GM23338 (cell line): ENCODE results near the gene PCGF3. TPM values are rescaled to one million over a fixed set of nuclear protein-coding genes. Genes with fewer than 3 reads are reported as not detected.
A peak's percentile ranks its signal among the peaks of the same experiment; 100 is the strongest.

ENCODE experiments used
- ATAC-seq: fragments of 200-7000 bp; cut with Tn5 transposase; 3 replicates; pipeline ENCODE4 v1.9.1; 2020
- DNase-seq: peaks from one replicate; pipeline ENCODE4 v3.0.0-alpha.2; 2015; ENCODE audit warnings: low spot score
- H2AFZ ChIP-seq: fragments of 200-600 bp; sonication (generic); 2 replicates; pipeline ENCODE4 v1.8.0; 2016; ENCODE audit warnings: antibody characterized with exemption, mild to moderate bottlenecking, moderate library complexity
- H3F3A ChIP-seq: fragments of 200-600 bp; sonication (generic); replicated peaks from 2 replicates; pipeline ENCODE4 v1.8.0; 2017; ENCODE audit warnings: antibody characterized with exemption, mixed run types, low read depth
- H3K27ac ChIP-seq: fragments of 200-600 bp; sonication (generic); 2 replicates; pipeline ENCODE4 v1.6.1; 2016; ENCODE audit warnings: low read depth
- H3K27me3 ChIP-seq: fragments of 200-600 bp; sonication (generic); 2 replicates; pipeline ENCODE4 v1.8.0; 2016; ENCODE audit warnings: mild to moderate bottlenecking, mixed run types, moderate library complexity; ENCODE audit not compliant: insufficient read depth
- H3K36me3 ChIP-seq: fragments of 200-600 bp; sonication (generic); 2 replicates; pipeline ENCODE4 v1.8.0; 2016; ENCODE audit warnings: mild to moderate bottlenecking; ENCODE audit not compliant: insufficient read depth
- H3K4me1 ChIP-seq: fragments of 200-600 bp; sonication (generic); 2 replicates; pipeline ENCODE4 v1.8.0; 2016; ENCODE audit warnings: mild to moderate bottlenecking, moderate library complexity; ENCODE audit not compliant: insufficient read depth
- H3K4me2 ChIP-seq: fragments of 200-600 bp; sonication (generic); 2 replicates; pipeline ENCODE4 v1.7.1; 2017; ENCODE audit warnings: mixed run types
- H3K4me3 ChIP-seq: fragments of 200-600 bp; sonication (generic); 2 replicates; pipeline ENCODE4 v1.6.1; 2016; ENCODE audit warnings: mixed run types
- H3K79me2 ChIP-seq: fragments of 200-600 bp; sonication (generic); replicated peaks from 2 replicates; pipeline ENCODE4 v1.8.0; 2017; ENCODE audit warnings: mild to moderate bottlenecking; ENCODE audit not compliant: insufficient read depth
- H3K9me2 ChIP-seq: fragments of 200-600 bp; sonication (generic); 2 replicates; pipeline ENCODE4 v1.8.0; 2017; ENCODE audit not compliant: insufficient read depth
- H4K20me1 ChIP-seq: fragments of 200-600 bp; sonication (generic); replicated peaks from 2 replicates; pipeline ENCODE4 v1.8.0; 2017; ENCODE audit warnings: mild to moderate bottlenecking; ENCODE audit not compliant: insufficient read depth
- H3K27ac Mint-ChIP-seq: 2 replicates; pipeline ENCODE4 v1.8.0; 2020; ENCODE audit warnings: inconsistent platforms, mild to moderate bottlenecking, moderate library complexity, mixed read lengths
- H3K27me3 Mint-ChIP-seq: 3 replicates; pipeline ENCODE4 v1.8.0; 2022; ENCODE audit warnings: low read depth, mild to moderate bottlenecking, moderate library complexity, mixed read lengths, inconsistent platforms; ENCODE audit not compliant: insufficient read depth, poor library complexity
- H3K36me3 Mint-ChIP-seq: 3 replicates; pipeline ENCODE4 v1.8.0; 2021; ENCODE audit warnings: low read depth, mild to moderate bottlenecking, inconsistent platforms, moderate library complexity, mixed read lengths
- H3K4me1 Mint-ChIP-seq: 3 replicates; pipeline ENCODE4 v1.8.0; 2020; ENCODE audit warnings: mild to moderate bottlenecking, inconsistent platforms, mixed read lengths
- H3K4me3 Mint-ChIP-seq: 3 replicates; pipeline ENCODE4 v1.8.0; 2021; ENCODE audit warnings: moderate library complexity, mild to moderate bottlenecking, inconsistent platforms, mixed read lengths
- H3K9me3 Mint-ChIP-seq: 3 replicates; pipeline ENCODE4 v1.8.0; 2020; ENCODE audit warnings: moderate library complexity, mild to moderate bottlenecking, inconsistent platforms, mixed read lengths
- CREB1 ChIP-seq: fragments of 250-450 bp; sonication (Bioruptor Pico); IDR thresholded peaks from 2 replicates; pipeline ENCODE4 v1.5.0; 2020; ENCODE audit warnings: low read depth, mild to moderate bottlenecking, moderate library complexity
- EZH2 ChIP-seq: fragments of 200-600 bp; sonication (generic); IDR thresholded peaks from one replicate; pipeline ENCODE4 v1.8.0; 2017; ENCODE audit warnings: antibody characterized with exemption, mild to moderate bottlenecking, low read depth; ENCODE audit not compliant: unreplicated experiment
- EZH2phosphoT487 ChIP-seq: fragments of 200-600 bp; sonication (generic); IDR thresholded peaks from one replicate; pipeline ENCODE4 v1.8.1; 2018; ENCODE audit warnings: antibody characterized with exemption; ENCODE audit not compliant: unreplicated experiment
- NANOG ChIP-seq: IDR thresholded peaks from 2 replicates; pipeline ENCODE4 v1.6.1; 2016; ENCODE audit warnings: antibody characterized with exemption, borderline replicate concordance
- POLR2AphosphoS5 ChIP-seq: IDR thresholded peaks from 2 replicates; pipeline ENCODE4 v1.6.1; 2016; ENCODE audit warnings: antibody characterized with exemption, low read depth
- STAT1 ChIP-seq: IDR thresholded peaks from one replicate; pipeline ENCODE4 v1.6.1; 2016; ENCODE audit warnings: antibody characterized with exemption; ENCODE audit not compliant: unreplicated experiment
- ZNF114 ChIP-seq: fragments of 250-450 bp; sonication (Bioruptor Pico); IDR thresholded peaks from 2 replicates; pipeline ENCODE4 v1.5.0; 2020; ENCODE audit warnings: mild to moderate bottlenecking, moderate library complexity
- polyA plus RNA-seq: library from polyadenylated mRNA; unstranded; fragments of >200 nt; fragmentation: Nextera tagmentation; extraction: Ambion mirVana; gene quantifications from 2 replicates; pipeline ENCODE4 v1.2.1, GENCODE V29; 2016
- total RNA-seq: library from RNA; depleted of rRNA; stranded (reverse); fragments of >200 nt; shearing (Covaris generic); gene quantifications from 2 replicates; pipeline ENCODE4 v1.2.3, GENCODE V29; 2014
- TF ChIP-seq, protein P1 (sequence below), 2 experiments: fragments of 200-600 bp in 1 of 2; sonication (generic) in 1 of 2; conservative IDR thresholded peaks; 2 replicates each; pipeline versions ENCODE4 v1.5.1 to v1.6.1; 2016 to 2017; ENCODE audit warnings: antibody characterized with exemption in 2 of 2, low read depth in 2 of 2, mild to moderate bottlenecking in 2 of 2, moderate library complexity in 1 of 2
- TF ChIP-seq, protein P2 (sequence below): IDR thresholded peaks from 2 replicates; pipeline ENCODE4 v1.6.1; 2016; ENCODE audit warnings: antibody characterized with exemption
- TF ChIP-seq, protein P3 (sequence below): IDR thresholded peaks from one replicate; pipeline ENCODE4 v1.6.1; 2018; ENCODE audit warnings: antibody characterized with exemption; ENCODE audit not compliant: unreplicated experiment

The PCGF3 gene
- total and polyA plus RNA-seq, 2 experiments from 2014 or later: 33.1 to 49.0 TPM

DNA sequence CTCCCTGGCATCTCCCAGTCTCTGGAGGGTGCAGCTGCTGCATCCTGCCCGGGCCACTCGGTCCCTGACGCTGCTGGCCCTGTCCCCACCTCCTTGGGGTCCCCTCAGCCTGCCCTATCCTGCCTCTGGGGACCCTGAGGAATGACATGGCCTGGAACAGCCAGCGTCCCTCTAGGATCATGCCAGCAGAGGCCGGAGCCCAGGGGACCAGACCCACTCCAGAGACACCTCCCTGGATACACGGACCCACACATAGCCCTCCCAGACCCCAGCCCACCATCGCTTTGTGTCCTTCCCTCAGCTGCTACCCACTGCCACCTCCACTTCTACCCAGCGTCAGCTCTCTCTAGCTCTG lies 84.8 kb downstream of the PCGF3 start:
- no peaks in the 10 kb centered on the region; the same call in 2 of the 3 replicates for H3K36me3 Mint-ChIP-seq
- H2AFZ ChIP-seq: no peak overlapping the region

DNA sequence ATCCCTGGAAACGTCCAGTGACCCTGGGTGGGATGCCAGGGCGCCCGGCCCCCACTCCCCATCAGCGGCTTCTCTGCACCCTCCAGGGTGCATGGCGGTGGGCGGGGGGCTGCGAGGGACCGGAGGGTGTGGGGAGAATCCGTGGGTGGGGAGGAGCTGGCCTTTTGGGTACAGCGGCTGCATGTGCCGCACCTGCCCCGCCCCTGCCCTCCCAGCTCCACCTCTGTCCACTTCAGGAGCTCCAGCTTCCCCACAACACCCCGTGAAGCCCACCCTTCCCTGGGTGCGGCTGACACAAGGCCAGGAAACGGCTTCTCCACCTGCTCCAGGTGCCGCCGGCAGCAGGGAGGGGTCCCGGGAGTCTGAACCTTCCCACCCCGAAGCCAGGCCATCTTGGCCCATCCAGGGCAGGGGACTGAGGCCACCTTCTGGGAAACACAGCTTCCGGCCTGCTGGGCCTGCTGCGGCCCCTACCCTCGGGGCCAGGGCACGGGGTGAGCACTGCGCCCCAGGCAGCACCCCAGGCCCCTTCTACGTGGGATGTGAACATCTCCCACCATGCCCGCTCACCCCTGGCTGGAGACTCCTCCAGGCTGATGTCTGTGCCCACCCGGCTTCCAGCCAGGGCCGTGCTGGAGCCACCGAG lies 85.7 kb downstream of the PCGF3 start:
- Histone ChIP-seq H3K4me1 (peaks cover 26% of the 10 kb centered on the region), H3K79me2 (no peaks in the 10 kb centered on the region), H3K9me2 (no peaks in the 10 kb centered on the region), H3K27ac (no peak overlapping the region), H3K4me2 (peak overlapping the region; percentile 82; the same call in 1 of the 2 replicates), H3K4me3 (no peak overlapping the region), H3K36me3 (no peaks in the 10 kb centered on the region), H4K20me1 (no peaks in the 10 kb centered on the region), H3K27me3 (peaks cover 63% of the 10 kb centered on the region), H3F3A (0 out of 2 replicates have a peak, but pooled peaks cover 9% of the 10 kb centered on the region), H2AFZ (peak overlapping the region; percentile 52; the same call in 1 of the 2 replicates)
- Mint-ChIP-seq H3K9me3 (no peaks in the 10 kb centered on the region; the same call in 2 of the 3 replicates), H3K4me3 (no peak overlapping the region), H3K27me3 (peaks cover 58% of the 10 kb centered on the region), H3K36me3 (no peaks in the 10 kb centered on the region; the same call in 2 of the 3 replicates), H3K4me1 (peaks cover 30% of the 10 kb centered on the region), H3K27ac (no peak overlapping the region)
- no peak for DNase-seq
- TF ChIP-seq, protein P1, sequence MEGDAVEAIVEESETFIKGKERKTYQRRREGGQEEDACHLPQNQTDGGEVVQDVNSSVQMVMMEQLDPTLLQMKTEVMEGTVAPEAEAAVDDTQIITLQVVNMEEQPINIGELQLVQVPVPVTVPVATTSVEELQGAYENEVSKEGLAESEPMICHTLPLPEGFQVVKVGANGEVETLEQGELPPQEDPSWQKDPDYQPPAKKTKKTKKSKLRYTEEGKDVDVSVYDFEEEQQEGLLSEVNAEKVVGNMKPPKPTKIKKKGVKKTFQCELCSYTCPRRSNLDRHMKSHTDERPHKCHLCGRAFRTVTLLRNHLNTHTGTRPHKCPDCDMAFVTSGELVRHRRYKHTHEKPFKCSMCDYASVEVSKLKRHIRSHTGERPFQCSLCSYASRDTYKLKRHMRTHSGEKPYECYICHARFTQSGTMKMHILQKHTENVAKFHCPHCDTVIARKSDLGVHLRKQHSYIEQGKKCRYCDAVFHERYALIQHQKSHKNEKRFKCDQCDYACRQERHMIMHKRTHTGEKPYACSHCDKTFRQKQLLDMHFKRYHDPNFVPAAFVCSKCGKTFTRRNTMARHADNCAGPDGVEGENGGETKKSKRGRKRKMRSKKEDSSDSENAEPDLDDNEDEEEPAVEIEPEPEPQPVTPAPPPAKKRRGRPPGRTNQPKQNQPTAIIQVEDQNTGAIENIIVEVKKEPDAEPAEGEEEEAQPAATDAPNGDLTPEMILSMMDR (conservative IDR thresholded peaks at IDR 0.05; ENCODE audit: low read depth in 2 of 2): 0 out of 4 replicates have a peak, but pooled peaks of 1 of the 2 experiments have one; percentile 9
- TF ChIP-seq NANOG: no peak
- no peak; the same call in 2 of the 3 replicates for ATAC-seq

More for the DNA sequence above, 84.8 kb downstream of the PCGF3 start:
- Mint-ChIP-seq H3K9me3 (no peaks in the 10 kb centered on the region; the same call in 2 of the 3 replicates), H3K27me3 (peaks cover 57% of the 10 kb centered on the region), H3K4me3 (no peak overlapping the region), H3K4me1 (peaks cover 30% of the 10 kb centered on the region), H3K27ac (no peak overlapping the region)
- peaks cover 63% of the 10 kb centered on the region for H3K27me3 ChIP-seq
- H3K4me1 ChIP-seq: peaks cover 26% of the 10 kb centered on the region
- H3F3A ChIP-seq: 0 out of 2 replicates have a peak, but pooled peaks cover 9% of the 10 kb centered on the region
- TF ChIP-seq NANOG: no peak
- TF ChIP-seq, protein P2, sequence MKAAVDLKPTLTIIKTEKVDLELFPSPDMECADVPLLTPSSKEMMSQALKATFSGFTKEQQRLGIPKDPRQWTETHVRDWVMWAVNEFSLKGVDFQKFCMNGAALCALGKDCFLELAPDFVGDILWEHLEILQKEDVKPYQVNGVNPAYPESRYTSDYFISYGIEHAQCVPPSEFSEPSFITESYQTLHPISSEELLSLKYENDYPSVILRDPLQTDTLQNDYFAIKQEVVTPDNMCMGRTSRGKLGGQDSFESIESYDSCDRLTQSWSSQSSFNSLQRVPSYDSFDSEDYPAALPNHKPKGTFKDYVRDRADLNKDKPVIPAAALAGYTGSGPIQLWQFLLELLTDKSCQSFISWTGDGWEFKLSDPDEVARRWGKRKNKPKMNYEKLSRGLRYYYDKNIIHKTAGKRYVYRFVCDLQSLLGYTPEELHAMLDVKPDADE: no peak
- TF ChIP-seq, protein P3, sequence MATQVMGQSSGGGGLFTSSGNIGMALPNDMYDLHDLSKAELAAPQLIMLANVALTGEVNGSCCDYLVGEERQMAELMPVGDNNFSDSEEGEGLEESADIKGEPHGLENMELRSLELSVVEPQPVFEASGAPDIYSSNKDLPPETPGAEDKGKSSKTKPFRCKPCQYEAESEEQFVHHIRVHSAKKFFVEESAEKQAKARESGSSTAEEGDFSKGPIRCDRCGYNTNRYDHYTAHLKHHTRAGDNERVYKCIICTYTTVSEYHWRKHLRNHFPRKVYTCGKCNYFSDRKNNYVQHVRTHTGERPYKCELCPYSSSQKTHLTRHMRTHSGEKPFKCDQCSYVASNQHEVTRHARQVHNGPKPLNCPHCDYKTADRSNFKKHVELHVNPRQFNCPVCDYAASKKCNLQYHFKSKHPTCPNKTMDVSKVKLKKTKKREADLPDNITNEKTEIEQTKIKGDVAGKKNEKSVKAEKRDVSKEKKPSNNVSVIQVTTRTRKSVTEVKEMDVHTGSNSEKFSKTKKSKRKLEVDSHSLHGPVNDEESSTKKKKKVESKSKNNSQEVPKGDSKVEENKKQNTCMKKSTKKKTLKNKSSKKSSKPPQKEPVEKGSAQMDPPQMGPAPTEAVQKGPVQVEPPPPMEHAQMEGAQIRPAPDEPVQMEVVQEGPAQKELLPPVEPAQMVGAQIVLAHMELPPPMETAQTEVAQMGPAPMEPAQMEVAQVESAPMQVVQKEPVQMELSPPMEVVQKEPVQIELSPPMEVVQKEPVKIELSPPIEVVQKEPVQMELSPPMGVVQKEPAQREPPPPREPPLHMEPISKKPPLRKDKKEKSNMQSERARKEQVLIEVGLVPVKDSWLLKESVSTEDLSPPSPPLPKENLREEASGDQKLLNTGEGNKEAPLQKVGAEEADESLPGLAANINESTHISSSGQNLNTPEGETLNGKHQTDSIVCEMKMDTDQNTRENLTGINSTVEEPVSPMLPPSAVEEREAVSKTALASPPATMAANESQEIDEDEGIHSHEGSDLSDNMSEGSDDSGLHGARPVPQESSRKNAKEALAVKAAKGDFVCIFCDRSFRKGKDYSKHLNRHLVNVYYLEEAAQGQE: no peak
- no peak for TF ChIP-seq ZNF114 (CRISPR knock-in tag)
- TF ChIP-seq POLR2AphosphoS5: no peak
- TF ChIP-seq EZH2: no peak
- no peak for TF ChIP-seq EZH2phosphoT487
- no peak for TF ChIP-seq STAT1
- no peak for TF ChIP-seq CREB1 (CRISPR knock-in tag)
- H3K4me2 ChIP-seq: no peak overlapping the region
- H3K4me3 ChIP-seq: no peak overlapping the region
- no peak overlapping the region for H3K27ac ChIP-seq
- no peaks in the 10 kb centered on the region for H3K36me3 ChIP-seq
- no peak for ATAC-seq
- no peak for DNase-seq
- H3K9me2 ChIP-seq: no peaks in the 10 kb centered on the region
- no peaks in the 10 kb centered on the region for H4K20me1 ChIP-seq
- no peaks in the 10 kb centered on the region for H3K79me2 ChIP-seq
